Measurements from ENCODE around the gene SNN.

Gene SNN

DNA sequence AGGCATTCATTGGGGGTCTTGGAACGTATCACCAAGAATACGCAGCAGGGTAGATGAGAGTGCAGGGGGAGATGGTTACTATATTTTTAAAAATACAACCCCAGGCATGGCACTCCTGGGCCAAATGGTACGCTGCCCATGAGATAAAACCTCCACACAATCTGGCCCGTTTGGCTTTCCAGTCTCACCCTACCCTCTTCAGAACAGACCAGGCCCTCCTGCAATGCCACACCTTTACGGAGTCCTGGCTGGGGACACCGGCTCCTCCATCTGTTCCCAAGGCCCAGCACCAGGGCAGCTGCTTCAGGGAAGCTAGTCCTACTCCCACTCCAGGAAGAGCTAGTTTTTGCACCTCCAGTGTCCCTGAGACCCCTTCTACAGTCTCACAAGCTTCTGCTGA is 24.4 kb downstream of the SNN start:
- no peak for TF ChIP-seq CTCF (conservative IDR thresholded peaks at IDR 0.05; ENCODE audit: low read depth, low read length)
- no peak for DNase-seq (ENCODE audit: low read depth)

GRCh38 chr16:11696266-11697012 is 28.2 kb downstream of the SNN start:
- no peak for TF ChIP-seq CTCF (conservative IDR thresholded peaks at IDR 0.05; ENCODE audit: low read depth, low read length)
- no peak for DNase-seq (ENCODE audit: low read depth)
- no peak overlapping the region for H3K4me3 ChIP-seq (ENCODE audit: low read depth, low read length)

More for the DNA sequence above, 24.4 kb downstream of the SNN start:
- no peak overlapping the region for H3K4me3 ChIP-seq (ENCODE audit: low read depth, low read length)

GRCh38 chr16:11697319-11697718 is 29.1 kb downstream of the SNN start:
- TF ChIP-seq CTCF (conservative IDR thresholded peaks at IDR 0.05; ENCODE audit: low read depth, low read length), result no peak
- no peak overlapping the region for H3K4me3 ChIP-seq (ENCODE audit: low read depth, low read length)
- no peak for DNase-seq (ENCODE audit: low read depth)

- peak; percentile 67 for DNase-seq (ENCODE audit: low read depth)
- no peak overlapping the region for H3K4me3 ChIP-seq (ENCODE audit: low read depth, low read length)
- TF ChIP-seq CTCF (conservative IDR thresholded peaks at IDR 0.05; ENCODE audit: low read depth, low read length), result peak; percentile 24
Observed at GRCh38 chr16:11698271-11698689, 30.0 kb downstream of the SNN start.

- DNase-seq (ENCODE audit: low read depth), result no peak
- no peak overlapping the region for H3K4me3 ChIP-seq (ENCODE audit: low read depth, low read length)
- TF ChIP-seq CTCF (conservative IDR thresholded peaks at IDR 0.05; ENCODE audit: low read depth, low read length), result no peak
Observed at GRCh38 chr16:11699234-11699894, 31.1 kb downstream of the SNN start.

GRCh38 chr16:11700264-11701029 is 32.2 kb downstream of the SNN start:
- TF ChIP-seq CTCF (conservative IDR thresholded peaks at IDR 0.05; ENCODE audit: low read depth, low read length), result no peak
- H3K4me3 ChIP-seq (ENCODE audit: low read depth, low read length), result no peak overlapping the region
- DNase-seq (ENCODE audit: low read depth), result peak; percentile 69

Measured in choroid plexus epithelial cell (primary cell).